Islet of Langerhans (tissue), 1 donor: ENCODE data around the gene SRP68.
"Not testable (repeated sequence)": the region's sequence is repeated elsewhere in the genome, so short reads cannot be mapped to it uniquely, and the experiment has no call there.

Experiments used
- FAIRE-seq: peaks from one replicate; lab custom pipeline; 2011; peaks lifted over from hg19 to GRCh38; lab: Jason Lieb, UNC

Gene SRP68

DNA sequence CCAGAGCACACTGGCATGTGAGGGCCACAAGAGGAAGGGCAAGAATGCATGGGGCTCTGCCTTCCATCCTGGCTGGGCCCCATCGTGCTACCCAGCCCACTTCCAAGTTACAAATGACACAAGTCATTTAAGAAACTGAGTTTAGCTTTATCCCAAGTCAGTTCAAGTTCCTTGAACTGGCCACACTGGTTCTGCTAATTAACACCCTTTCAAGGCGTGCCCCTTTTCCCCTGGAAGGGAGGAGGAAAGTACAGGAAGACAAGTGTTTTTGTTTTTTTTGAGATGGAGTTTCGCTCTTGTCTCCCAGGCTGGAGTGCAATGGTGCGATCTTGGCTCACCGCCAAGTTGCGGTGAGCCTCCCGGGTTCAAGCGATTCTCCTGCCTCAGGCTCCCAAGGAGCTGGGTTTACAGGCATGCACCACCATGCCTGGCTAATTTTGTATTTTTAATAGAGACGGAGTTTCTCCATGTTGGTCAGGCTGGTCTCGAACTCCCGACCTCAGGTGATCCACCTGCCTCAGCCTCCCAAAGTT, 27.8 kb downstream of the SRP68 start:
- FAIRE-seq, result not testable (repeated sequence)

GRCh38 chr17:76042868-76043267, 29.4 kb downstream of the SRP68 start:
- not testable (repeated sequence) for FAIRE-seq

GRCh38 chr17:76040376-76040775, 31.9 kb downstream of the SRP68 start:
- no peak for FAIRE-seq

DNA sequence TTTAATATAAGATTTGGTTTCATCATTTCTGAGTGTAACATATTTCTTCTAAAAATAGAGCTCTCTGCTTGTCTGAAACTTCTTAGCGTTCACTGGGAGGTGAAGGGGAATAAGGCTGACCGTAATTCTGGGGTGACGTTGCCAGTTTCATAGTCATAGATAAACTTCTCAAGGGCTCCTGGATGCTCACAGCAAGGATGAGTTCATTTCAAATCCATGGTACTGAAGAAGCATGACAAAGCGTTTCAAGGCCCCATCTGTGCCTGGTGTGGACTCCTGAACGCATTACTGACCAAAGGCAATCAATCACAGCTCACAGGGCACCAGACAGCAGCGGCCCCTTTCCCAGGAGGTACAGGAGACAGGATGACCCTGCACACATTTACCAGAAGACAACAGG, 33.2 kb downstream of the SRP68 start:
- no peak for FAIRE-seq

DNA sequence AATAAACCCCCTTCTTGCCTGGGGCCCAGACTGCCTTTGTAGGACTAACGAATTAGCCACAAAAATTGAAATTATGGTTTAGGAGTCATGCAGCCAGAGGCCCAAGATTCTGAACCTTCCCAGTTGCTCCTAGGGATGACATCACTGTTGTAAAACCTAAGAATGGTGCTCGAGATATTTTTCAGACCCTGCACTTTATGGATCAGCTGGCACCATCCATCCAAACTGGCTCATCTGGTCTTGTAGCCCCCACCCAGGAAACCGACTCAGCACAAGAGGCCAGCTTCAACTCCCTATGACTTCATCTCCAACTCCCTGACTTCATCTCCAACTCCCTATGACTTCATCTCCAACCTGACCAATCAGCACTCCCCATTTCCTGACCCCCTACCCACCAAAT, 34.3 kb downstream of the SRP68 start:
- no peak for FAIRE-seq

DNA sequence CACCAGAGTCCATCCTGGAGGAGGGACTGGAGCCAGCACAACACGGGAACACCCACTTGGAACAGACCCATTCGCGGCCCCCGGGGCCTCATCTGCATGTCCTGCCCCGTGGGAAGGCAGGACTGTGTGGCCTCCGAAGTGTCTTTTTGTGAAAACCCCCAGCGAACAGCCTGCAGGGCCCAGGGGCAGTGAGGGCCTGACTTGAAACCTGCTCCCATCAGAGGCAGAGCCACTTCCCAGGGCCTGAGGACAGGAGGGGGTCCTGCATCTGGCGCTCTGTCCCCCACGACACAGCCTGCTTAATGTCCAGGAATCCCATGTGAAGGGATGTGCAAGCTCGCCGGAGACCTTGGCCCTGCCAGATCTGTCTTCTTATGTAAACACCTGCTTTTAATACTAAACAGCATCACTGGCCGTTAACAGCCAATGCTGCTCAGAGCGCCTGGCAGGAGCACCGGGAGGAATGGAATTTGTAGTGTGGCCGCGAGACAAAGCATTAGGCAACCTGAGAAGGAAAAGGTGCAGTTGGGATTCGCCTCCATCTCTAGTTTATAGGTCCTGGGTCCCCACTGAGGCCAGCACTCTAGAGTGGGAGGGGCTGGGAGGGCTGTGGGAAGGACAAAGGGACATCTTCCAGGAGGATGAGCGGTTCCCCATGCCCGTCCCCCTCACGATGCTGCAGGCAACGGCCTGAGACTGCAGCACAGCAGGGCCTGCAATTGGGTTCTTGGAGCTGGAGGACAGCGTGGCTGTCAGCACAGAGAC, 35.6 kb downstream of the SRP68 start:
- no peak for FAIRE-seq

GRCh38 chr17:76034428-76035350, 37.6 kb downstream of the SRP68 start:
- FAIRE-seq, result no peak

DNA sequence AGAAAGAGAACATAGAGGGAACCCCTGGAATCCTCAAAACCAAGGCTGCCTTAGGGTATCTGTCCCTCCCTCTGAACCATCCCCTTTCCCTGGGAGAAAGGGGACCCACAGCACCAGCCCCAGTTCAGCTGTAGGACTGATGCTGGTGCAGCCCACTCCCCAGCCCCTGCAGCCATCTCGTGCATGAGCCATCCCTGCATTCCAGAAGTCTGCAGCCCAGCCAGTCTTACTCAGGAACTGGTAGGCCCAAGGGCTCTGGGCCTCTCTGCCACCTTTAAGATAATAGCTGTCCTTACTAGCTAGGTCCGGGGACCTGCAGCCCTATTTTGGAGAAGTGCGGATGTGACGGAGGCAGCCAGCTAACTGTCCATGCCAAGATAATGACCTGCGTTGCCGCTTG, 39.2 kb downstream of the SRP68 start:
- FAIRE-seq, result no peak

- no peak for FAIRE-seq
Measured at GRCh38 chr17:76032780-76033108, 39.6 kb downstream of the SRP68 start.

- no peak for FAIRE-seq
Measured at GRCh38 chr17:76032073-76032779, 40.1 kb downstream of the SRP68 start.

- no peak for FAIRE-seq
Measured at GRCh38 chr17:76027159-76027839, 45.0 kb downstream of the SRP68 start, which contains the start of gene EVPL. Gene EVPL, minus strand, starts transcription at chr17:76027306. Its CDS starts 108 bp downstream, at chr17:76027198.

DNA sequence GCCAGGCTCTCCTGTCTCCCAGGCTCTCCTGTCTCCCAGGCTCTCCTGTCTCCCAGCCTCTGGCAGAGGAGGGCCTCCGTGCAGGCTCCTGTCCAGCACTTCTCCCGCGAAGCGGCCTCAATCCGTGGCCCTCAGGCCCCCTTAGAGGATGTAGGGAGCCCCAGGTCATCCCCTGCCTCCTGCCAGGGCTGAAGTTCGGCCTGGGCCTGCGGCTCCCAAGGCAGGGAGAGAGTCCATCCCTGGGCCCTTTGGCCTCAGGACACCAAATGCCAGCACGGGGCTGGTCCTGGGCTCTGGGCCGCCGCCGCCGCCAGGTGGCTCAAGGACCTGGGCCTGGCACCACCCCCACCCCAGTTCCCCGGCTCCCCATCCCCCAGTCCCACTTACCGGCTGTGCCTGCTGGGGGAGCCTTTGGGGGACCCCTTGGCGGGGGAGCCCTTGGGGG, 45.6 kb downstream of the SRP68 start:
- FAIRE-seq, result no peak

GRCh38 chr17:76025294-76025693, 47.0 kb downstream of the SRP68 start:
- FAIRE-seq, result no peak

DNA sequence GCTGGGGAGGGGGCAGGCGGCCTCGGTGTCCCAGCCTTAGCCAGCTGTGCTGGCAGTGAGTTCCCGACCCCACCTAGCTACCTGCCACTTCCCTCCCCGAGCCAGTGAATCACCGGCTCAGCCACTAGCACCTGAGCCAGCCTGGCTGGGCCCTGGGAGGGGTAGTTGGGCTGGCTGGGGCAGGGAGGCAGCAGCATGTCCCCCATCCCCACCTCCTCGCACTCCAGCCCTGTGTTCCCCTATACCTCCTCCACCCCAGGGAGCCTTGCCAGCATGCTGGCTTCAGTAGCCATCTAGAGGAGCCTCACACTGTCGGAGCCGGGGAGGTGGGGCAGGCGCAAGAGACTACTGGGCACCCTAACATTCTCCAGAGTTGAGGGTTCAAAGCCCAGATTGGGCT, 48.0 kb downstream of the SRP68 start:
- FAIRE-seq, result no peak

DNA sequence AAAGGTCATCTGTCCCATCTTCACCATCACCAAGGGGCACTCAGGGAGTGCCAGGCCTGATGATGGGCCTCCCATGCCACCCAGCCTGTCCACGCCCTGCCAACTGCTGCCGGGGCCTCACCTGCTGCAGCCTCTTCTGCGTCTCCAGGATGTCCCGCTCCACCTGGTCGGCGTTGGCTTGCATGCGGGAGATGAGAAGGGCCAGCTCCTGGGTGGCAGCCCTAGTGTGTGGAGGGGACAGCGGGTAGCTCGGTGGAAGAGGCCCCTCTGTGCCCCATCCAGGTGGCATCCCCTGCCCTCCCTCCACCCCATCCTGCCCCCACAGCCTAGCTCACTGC, 48.4 kb downstream of the SRP68 start:
- FAIRE-seq, result no peak

DNA sequence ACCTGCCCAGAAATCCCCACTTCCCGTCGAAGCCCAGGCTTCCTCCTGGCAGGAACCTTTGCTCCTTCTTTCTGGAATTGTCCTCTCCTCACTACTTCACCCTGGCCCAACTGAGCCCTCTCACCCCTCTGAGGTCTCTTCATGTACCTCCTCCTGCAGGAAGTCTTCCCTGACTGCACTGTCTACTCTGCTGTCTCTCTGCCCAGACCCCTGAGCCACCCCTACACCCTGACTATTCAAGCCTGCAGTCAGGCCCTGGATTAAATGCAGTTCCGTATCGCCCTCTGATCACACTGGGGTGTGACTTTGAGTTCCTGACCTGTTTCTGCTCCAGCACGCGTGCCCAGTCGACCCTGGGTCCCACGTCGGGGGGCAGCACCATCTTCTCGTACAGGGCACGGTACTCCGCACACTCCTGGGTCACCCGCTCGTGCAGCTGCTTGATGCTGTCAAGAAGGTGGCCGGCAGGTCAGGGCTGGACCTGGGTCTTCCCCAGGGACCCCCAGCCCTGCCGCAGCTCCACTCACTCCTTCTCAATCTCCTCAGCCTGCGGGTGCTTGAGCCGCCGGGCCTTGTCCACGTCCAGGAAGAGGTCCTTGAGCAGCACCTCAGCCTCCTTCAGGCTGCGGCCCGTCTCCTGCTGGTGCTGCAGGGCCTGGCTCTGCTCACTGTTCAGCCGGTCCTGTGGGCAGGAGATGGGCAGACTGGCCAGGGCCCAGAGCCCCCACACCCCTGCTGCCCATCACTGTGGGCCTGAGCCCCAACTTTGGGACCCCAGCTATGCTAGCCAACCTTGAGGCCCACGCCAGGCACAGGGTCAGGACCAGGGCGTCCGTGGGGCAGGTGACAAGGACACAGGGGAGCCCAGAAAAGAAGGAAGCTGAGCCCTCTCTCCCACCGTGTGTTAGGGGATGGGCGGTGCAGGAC, 49.1 kb downstream of the SRP68 start:
- FAIRE-seq, result no peak

DNA sequence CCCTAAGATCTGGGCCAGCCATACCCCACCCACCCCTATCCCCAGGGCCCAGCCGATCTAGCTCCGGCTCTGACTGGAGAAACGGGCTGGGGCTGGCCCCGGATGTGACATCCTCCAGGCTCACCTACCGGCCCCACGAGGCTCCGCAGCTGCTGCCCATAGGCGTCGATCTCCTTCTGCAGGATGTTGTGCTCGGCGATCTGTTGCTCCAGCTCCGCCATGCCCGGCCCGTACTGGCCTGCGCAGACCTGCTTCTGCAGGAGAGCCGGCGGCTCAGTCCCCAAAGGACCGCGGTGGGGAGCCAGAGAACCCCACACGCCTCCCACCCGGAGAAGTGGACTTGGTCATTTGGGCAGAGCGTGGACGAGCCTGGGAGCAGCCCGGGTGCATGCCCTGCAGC, 50.0 kb downstream of the SRP68 start:
- no peak for FAIRE-seq

DNA sequence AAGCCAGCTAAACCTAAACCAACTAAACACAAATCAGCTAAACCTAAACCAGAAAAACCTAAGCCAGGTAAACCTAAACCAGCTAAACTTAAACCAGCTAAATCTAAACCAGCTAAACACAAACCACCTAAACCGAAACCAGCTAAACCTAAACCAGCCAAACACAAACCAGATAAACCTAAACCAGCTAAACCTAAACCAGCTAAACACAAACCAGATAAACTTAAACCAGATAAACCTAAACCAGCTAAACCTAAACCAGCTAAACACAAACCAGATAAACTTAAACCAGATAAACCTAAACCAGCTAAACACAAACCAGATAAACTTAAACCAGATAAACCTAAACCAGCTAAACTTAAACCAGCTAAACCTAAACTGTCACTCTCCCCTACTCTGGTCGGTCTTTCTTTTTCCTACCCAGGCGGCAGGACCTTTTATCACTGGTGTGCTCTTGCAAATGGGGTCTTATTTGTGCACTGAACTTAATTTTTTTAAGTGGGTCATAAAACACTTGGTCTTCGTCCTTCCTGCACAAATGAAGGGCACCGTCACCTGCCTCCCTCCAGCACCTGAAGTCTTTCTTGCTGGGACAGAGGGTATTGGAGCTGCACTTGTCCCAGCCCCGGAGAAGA, 52.4 kb downstream of the SRP68 start:
- no peak for FAIRE-seq

DNA sequence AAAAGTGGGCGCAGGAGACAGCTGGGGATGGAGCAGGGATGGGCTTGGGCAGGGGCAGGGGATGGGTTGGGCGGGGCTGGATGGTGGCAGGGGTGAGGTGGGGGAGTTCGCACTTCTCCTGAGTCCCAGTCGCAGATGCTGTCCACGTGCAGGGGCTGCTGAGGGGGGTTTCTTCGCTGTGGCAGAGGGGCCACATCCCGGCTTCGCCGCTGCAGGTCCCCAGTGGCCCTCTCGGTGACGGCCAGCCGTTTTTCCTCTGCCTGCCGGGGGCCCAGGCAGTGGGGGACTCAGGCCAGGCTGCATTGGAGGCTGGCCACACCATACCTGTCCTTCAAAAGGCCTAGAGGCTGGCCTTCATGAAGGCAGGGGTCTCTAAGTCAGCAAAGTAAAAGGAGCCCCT, 53.5 kb downstream of the SRP68 start:
- FAIRE-seq, result no peak

DNA sequence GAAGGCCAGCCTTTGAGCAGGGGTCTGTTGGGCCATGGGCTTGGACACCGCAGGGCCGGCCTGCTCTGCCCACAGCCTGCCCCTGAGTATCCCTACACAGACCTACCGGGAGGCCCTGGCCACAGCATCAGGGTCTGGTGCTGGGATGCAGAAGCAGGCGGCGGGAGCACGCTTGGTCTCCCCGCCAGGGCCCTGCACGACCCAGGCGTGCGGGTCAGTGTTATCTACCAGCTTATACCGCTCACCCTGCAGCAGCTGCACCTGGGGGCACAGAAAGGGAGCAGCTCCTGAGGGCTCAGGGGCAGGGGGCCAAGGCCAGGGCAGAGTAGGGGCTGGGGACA, 54.0 kb downstream of the SRP68 start:
- FAIRE-seq, result no peak
